ENCODE data around the gene FAM111B. TPM values are rescaled to one million over a fixed set of nuclear protein-coding genes. Genes with fewer than 3 reads are reported as not detected.

Gene FAM111B
- total RNA-seq, 1 donor from 2014 or later = 13.2 TPM

DNA sequence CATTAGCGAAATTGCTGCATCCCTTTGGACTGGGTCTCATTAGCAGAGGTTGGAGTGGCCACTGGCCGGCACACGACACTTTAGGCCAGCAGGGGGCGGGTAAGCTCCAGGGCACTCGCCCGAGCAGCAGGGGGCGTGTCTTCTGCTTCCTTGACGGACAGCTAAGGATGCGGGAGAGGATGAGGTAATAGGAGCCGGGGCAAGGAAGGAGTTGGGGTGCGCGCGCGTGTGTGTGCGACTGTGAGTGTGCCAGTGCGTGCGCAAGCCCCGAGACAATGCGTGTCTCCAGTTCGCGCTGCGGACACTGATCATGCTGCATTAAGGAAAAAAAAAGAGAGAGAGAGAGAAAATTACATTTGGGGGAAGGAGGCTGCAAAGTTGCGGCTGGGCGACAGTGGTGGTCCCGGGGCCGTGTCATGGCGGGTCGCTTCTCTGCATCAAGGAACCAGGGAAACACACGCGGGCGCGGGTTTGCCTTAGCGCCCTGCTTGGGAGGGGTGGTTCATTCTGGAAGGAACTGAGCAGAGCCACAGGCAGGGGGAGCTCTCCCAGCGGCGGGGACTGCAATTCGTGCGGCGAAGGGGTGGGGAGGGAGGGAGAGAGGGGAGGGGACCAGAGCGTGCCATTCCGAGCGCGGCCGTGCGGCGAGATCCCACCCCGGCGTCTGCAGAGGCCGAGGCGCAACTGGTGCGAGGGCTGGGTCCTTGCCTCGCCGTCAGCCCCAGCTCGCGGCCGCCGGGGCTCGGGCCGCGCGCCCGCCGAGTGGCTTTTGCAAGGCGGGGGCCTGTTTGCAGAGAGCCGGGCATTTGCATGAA lies 64.7 kb downstream of the FAM111B start, which contains the start of gene DTX4:
DTX4 (plus strand) TSS at position 625 of the 815 bp plus-strand sequence. CDS start 464 bp downstream, outside the sequence.
- DNase-seq (ENCODE audit: extremely low spot score, unreplicated experiment) = peak; percentile 93
- Mint-ChIP-seq H3K27ac (peak within 1 kb of the TSS; percentile 97), H3K4me1 (ENCODE audit: unreplicated experiment) (peaks cover 23% of the 10 kb centered on the region), H3K9me3 (no peaks in the 10 kb centered on the region), H3K36me3 (no peaks in the 10 kb centered on the region), H3K27me3 (no peaks in the 10 kb centered on the region), H3K4me3 (peak within 1 kb of the TSS; percentile 99)
- TF ChIP-seq, protein P1, sequence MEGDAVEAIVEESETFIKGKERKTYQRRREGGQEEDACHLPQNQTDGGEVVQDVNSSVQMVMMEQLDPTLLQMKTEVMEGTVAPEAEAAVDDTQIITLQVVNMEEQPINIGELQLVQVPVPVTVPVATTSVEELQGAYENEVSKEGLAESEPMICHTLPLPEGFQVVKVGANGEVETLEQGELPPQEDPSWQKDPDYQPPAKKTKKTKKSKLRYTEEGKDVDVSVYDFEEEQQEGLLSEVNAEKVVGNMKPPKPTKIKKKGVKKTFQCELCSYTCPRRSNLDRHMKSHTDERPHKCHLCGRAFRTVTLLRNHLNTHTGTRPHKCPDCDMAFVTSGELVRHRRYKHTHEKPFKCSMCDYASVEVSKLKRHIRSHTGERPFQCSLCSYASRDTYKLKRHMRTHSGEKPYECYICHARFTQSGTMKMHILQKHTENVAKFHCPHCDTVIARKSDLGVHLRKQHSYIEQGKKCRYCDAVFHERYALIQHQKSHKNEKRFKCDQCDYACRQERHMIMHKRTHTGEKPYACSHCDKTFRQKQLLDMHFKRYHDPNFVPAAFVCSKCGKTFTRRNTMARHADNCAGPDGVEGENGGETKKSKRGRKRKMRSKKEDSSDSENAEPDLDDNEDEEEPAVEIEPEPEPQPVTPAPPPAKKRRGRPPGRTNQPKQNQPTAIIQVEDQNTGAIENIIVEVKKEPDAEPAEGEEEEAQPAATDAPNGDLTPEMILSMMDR (conservative IDR thresholded peaks at IDR 0.05) = peak; percentile 84

- H3K27ac Mint-ChIP-seq = peak overlapping the region; percentile 97
- H3K9me3 Mint-ChIP-seq = no peaks in the 10 kb centered on the region
- peaks cover 25% of the 10 kb centered on the region for H3K4me1 Mint-ChIP-seq (ENCODE audit: unreplicated experiment)
- no peak for DNase-seq (ENCODE audit: extremely low spot score, unreplicated experiment)
- H3K27me3 Mint-ChIP-seq = no peaks in the 10 kb centered on the region
- TF ChIP-seq, protein P1 (conservative IDR thresholded peaks at IDR 0.05) = no peak
- H3K36me3 Mint-ChIP-seq = peaks cover 7% of the 10 kb centered on the region
- H3K4me3 Mint-ChIP-seq = peak overlapping the region; percentile 99
These were observed 65.5 kb downstream of the FAM111B start for GRCh38 chr11:59172345-59173079.

DNA sequence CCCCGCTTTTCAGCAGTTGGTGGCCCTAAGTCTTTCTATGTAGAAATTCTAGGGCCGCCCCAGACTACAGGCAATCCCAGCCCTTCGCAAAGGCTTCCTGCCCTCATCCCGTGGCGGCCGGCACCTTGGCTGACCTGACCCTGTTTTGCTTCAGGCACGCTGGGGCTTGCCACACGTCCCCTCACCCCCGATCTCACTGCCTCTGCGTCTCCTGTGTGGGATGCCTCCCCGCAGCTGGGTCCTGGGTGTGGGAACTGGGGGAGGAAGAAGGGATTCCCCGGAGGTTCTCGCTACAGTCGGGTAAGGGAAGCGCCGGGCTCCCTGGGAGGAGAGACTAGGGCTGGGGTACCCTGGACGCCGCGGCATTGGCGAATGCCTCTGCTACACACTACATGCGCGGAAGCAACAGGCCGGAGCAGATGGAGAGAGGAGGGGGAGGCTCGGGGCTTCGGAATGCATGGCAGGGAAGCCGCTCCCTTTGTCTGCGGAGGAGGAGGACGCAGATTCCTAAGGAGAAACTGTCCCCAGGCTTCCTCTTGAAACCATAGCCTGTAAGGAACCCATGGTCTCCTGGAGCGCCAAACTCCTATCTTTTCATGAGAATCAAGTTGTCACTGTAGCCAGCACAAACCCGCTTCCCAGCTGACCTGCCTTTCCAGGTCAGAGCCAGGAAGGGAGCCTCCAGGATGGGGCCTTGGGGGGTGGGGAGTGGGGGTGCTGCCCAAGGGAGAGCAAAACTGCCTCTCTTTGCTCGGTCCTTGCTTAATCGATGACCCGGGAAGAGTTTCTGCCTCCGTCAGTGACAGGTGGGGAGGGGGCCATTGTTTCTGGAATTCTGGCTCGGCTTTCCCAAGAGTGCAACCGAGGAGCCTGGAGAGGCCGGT lies 66.3 kb downstream of the FAM111B start:
- peaks cover 10% of the 10 kb centered on the region for H3K36me3 Mint-ChIP-seq
- TF ChIP-seq, protein P1 (conservative IDR thresholded peaks at IDR 0.05) = no peak
- H3K9me3 Mint-ChIP-seq = no peaks in the 10 kb centered on the region
- peak overlapping the region; percentile 97 for H3K27ac Mint-ChIP-seq
- no peaks in the 10 kb centered on the region for H3K27me3 Mint-ChIP-seq
- no peak for DNase-seq (ENCODE audit: extremely low spot score, unreplicated experiment)
- H3K4me1 Mint-ChIP-seq (ENCODE audit: unreplicated experiment) = peaks cover 32% of the 10 kb centered on the region
- H3K4me3 Mint-ChIP-seq = peak overlapping the region; percentile 99

GRCh38 chr11:59173964-59174663 lies 67.1 kb downstream of the FAM111B start:
- TF ChIP-seq, protein P1 (conservative IDR thresholded peaks at IDR 0.05) = no peak
- H3K4me1 Mint-ChIP-seq (ENCODE audit: unreplicated experiment) = peaks cover 39% of the 10 kb centered on the region
- H3K27ac Mint-ChIP-seq = peak overlapping the region; percentile 97
- H3K4me3 Mint-ChIP-seq = peak overlapping the region; percentile 99
- no peak for DNase-seq (ENCODE audit: extremely low spot score, unreplicated experiment)
- peaks cover 13% of the 10 kb centered on the region for H3K36me3 Mint-ChIP-seq
- no peaks in the 10 kb centered on the region for H3K27me3 Mint-ChIP-seq
- H3K9me3 Mint-ChIP-seq = no peaks in the 10 kb centered on the region

DNA sequence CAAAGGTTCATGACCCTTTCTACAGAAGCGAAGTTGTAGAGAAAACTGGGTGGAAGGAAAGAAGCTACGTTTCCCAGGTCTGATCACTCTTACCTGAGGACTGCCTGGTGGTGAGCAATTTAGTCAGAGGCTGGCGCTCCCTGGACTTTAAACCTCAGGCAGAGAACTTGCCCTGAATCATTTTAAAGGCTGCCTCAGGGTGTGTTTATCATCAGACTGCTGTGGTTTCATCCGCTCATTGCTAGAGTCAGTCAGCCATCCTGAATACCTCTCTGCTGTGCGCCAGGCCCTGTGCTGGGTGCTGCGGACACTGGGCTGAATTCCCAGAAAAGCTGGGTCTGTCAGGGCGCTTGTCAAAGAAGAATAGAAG lies 67.6 kb downstream of the FAM111B start:
- no peaks in the 10 kb centered on the region for H3K9me3 Mint-ChIP-seq
- no peaks in the 10 kb centered on the region for H3K27me3 Mint-ChIP-seq
- peak overlapping the region; percentile 97 for H3K27ac Mint-ChIP-seq
- H3K4me1 Mint-ChIP-seq (ENCODE audit: unreplicated experiment) = peaks cover 39% of the 10 kb centered on the region
- peak overlapping the region; percentile 99 for H3K4me3 Mint-ChIP-seq
- H3K36me3 Mint-ChIP-seq = peaks cover 15% of the 10 kb centered on the region
- no peak for DNase-seq (ENCODE audit: extremely low spot score, unreplicated experiment)
- TF ChIP-seq, protein P1 (conservative IDR thresholded peaks at IDR 0.05) = no peak
